Activated CD8-positive, alpha-beta memory T cell treated with anti-CD3 and anti-CD28 coated beads for 4 hours (primary cell): ENCODE results near the gene TP53TG5.

Experiments
- DNase-seq, 2 donors: peaks; one replicate each; pipeline ENCODE4 v3.0.0-alpha.2; 2020; ENCODE audit warnings: low read depth in 2 of 2

The TP53TG5 gene

GRCh38 chr20:45378191-45378590, at the start of gene TP53TG5:
TP53TG5 (minus strand) TSS chr20:45378325; CDS start chr20:45378236, 89 bp downstream.
- no peak for DNase-seq

- DNase-seq: no peak
These were observed 49.4 kb upstream of the TP53TG5 start for GRCh38 chr20:45427236-45428149.

- no peak for DNase-seq
These were observed 48.3 kb upstream of the TP53TG5 start for GRCh38 chr20:45426320-45427016.

- no peak for DNase-seq
These were observed 47.4 kb upstream of the TP53TG5 start for GRCh38 chr20:45425561-45425960.

GRCh38 chr20:45423700-45424099, 45.6 kb upstream of the TP53TG5 start:
- DNase-seq: no peak

GRCh38 chr20:45420125-45420524, 42.0 kb upstream of the TP53TG5 start:
- DNase-seq: no peak

GRCh38 chr20:45419188-45420091, 41.3 kb upstream of the TP53TG5 start:
- no peak for DNase-seq

GRCh38 chr20:45416917-45417316, 38.8 kb upstream of the TP53TG5 start:
- no peak for DNase-seq

GRCh38 chr20:45415822-45416637, 37.9 kb upstream of the TP53TG5 start, which contains the start of gene PIGT:
PIGT (plus strand) TSS chr20:45416141; CDS start chr20:45416157, 16 bp downstream.
- peak; percentile 81 to 89 for DNase-seq

- DNase-seq: no peak
These were observed 35.4 kb upstream of the TP53TG5 start for GRCh38 chr20:45413479-45413878.

GRCh38 chr20:45412653-45413052, 34.5 kb upstream of the TP53TG5 start:
- no peak for DNase-seq

- no peak for DNase-seq
These were observed 32.8 kb upstream of the TP53TG5 start for GRCh38 chr20:45410887-45411286.

GRCh38 chr20:45409521-45410272, 31.6 kb upstream of the TP53TG5 start:
- no peak for DNase-seq

- DNase-seq: no peak
These were observed 30.6 kb upstream of the TP53TG5 start for GRCh38 chr20:45408646-45409213.

- DNase-seq: no peak
These were observed 29.9 kb upstream of the TP53TG5 start, which contains the start of gene DBNDD2 for GRCh38 chr20:45407783-45408645. DBNDD2 (plus strand) TSS chr20:45408289; CDS start chr20:45408468, 179 bp downstream.

- no peak for DNase-seq
These were observed 29.1 kb upstream of the TP53TG5 start for GRCh38 chr20:45407067-45407745.

- peak; percentile 39 for DNase-seq
These were observed 28.3 kb upstream of the TP53TG5 start for GRCh38 chr20:45406260-45407066.
